A375 (cell line): ENCODE results near the gene SS18L1. TPM values are rescaled to one million over a fixed set of nuclear protein-coding genes. Genes with fewer than 3 reads are reported as not detected.

Source experiments
- total RNA-seq: library from RNA; depleted of rRNA; stranded (reverse); fragments of >200 nt; shearing (Covaris generic); gene quantifications from 2 replicates; pipeline ENCODE4 v1.2.3, GENCODE V29; 2014; rRNA removed

Gene SS18L1
- total RNA-seq = 14.5 and 23.7 TPM in 2 replicates

GRCh38 chr20:62143081-62143956, at the start of gene SS18L1, which contains the start of gene PSMA7:
SS18L1 (plus strand) TSS chr20:62143769; CDS start chr20:62143821, 52 bp downstream.
PSMA7 (minus strand) TSS chr20:62143394; CDS start chr20:62143303, 91 bp downstream.

GRCh38 chr20:62121776-62122653, 21.6 kb upstream of the SS18L1 start, which contains the start of gene LSM14B:
LSM14B (plus strand) TSS chr20:62122475; CDS start chr20:62122667, 192 bp downstream.

GRCh38 chr20:62182469-62183425, 39.2 kb downstream of the SS18L1 start, which contains the start of gene MTG2:
MTG2 (plus strand) TSS chr20:62183028; CDS start chr20:62193421, 10,393 bp downstream.

GRCh38 chr20:62219992-62220665, 76.6 kb downstream of the SS18L1 start, which contains the start of gene HRH3:
HRH3 (minus strand) TSS chr20:62220278; CDS start chr20:62219970, 308 bp downstream.

Other genes with a start within 250 kb of the SS18L1 start
- gene TAF4, start 77.9 kb upstream of the SS18L1 start, total RNA-seq = 6.8 and 7.1 TPM in 2 replicates
- 38.4 and 40.3 TPM in 2 replicates for gene LSM14B, start 21.3 kb upstream of the SS18L1 start, total RNA-seq
- 611 and 634 TPM in 2 replicates for gene PSMA7, start 375 bp upstream of the SS18L1 start, total RNA-seq
- gene MTG2, start 39.3 kb downstream of the SS18L1 start, total RNA-seq = 30.0 and 42.6 TPM in 2 replicates
- not detected in 2 replicates for gene HRH3, start 76.5 kb downstream of the SS18L1 start, total RNA-seq
- 15.9 and 18.7 TPM in 2 replicates for gene OSBPL2, start 94.8 kb downstream of the SS18L1 start, total RNA-seq
- 276 and 286 TPM in 2 replicates for gene ADRM1, start 159.2 kb downstream of the SS18L1 start, total RNA-seq
- gene LAMA5, start 223.5 kb downstream of the SS18L1 start, total RNA-seq = 43.2 and 54.2 TPM in 2 replicates
- gene RPS21, start 243.3 kb downstream of the SS18L1 start, total RNA-seq = 2,047 and 2,469 TPM in 2 replicates